Astrocyte (in vitro differentiated cells and primary cell): ENCODE data around the gene GDF7. TPM values are rescaled to one million over a fixed set of nuclear protein-coding genes. Genes with fewer than 3 reads are reported as not detected.

ENCODE experiments used
- DNase-seq: peaks from one replicate; pipeline ENCODE4 v3.0.0-alpha.2; 2010; ENCODE audit warnings: low read depth
- FAIRE-seq: peaks from 2 replicates; lab custom pipeline; 2011; peaks lifted over from hg19 to GRCh38; lab: Jason Lieb, UNC
- H2AFZ ChIP-seq: 2 replicates; pipeline ENCODE4 v1.6.0; 2012; ENCODE audit warnings: low read depth, low read length, inconsistent platforms
- H3K27ac ChIP-seq: 2 replicates; pipeline ENCODE4 v1.5.1; 2011; ENCODE audit warnings: low read depth, low read length, inconsistent platforms
- H3K27me3 ChIP-seq: 2 replicates; pipeline ENCODE4 v1.6.0; 2011; ENCODE audit warnings: low read length, inconsistent platforms; ENCODE audit not compliant: insufficient read depth
- H3K36me3 ChIP-seq: 2 replicates; pipeline ENCODE4 v1.5.1; 2011; ENCODE audit warnings: low read length, inconsistent platforms; ENCODE audit not compliant: insufficient read depth
- H3K4me1 ChIP-seq: 2 replicates; pipeline ENCODE4 v1.5.1; 2011; ENCODE audit warnings: low read length, inconsistent platforms; ENCODE audit not compliant: insufficient read depth
- H3K4me2 ChIP-seq: 2 replicates; pipeline ENCODE4 v1.6.0; 2012; ENCODE audit warnings: low read length, inconsistent platforms
- H3K4me3 ChIP-seq: 2 replicates; pipeline ENCODE4 v1.5.1; 2011; ENCODE audit warnings: low read depth, mild to moderate bottlenecking, low read length, inconsistent platforms; ENCODE audit not compliant: insufficient read depth
- H3K79me2 ChIP-seq: 2 replicates; pipeline ENCODE4 v1.6.0; 2012; ENCODE audit warnings: mild to moderate bottlenecking, low read length, inconsistent platforms; ENCODE audit not compliant: insufficient read depth
- H3K9ac ChIP-seq: 2 replicates; pipeline ENCODE4 v1.6.0; 2012; ENCODE audit warnings: mild to moderate bottlenecking, low read length, inconsistent platforms
- H3K9me3 ChIP-seq: 2 replicates; pipeline ENCODE4 v1.5.1; 2012; ENCODE audit warnings: low read depth, mild to moderate bottlenecking, low read length, inconsistent platforms; ENCODE audit not compliant: insufficient read depth
- H4K20me1 ChIP-seq: 2 replicates; pipeline ENCODE4 v1.6.0; 2012; ENCODE audit warnings: low read length, inconsistent platforms; ENCODE audit not compliant: insufficient read depth
- H3K27ac Mint-ChIP-seq: one replicate; pipeline ENCODE4 v1.8.0; 2021; ENCODE audit warnings: mild to moderate bottlenecking, mixed read lengths; ENCODE audit not compliant: unreplicated experiment
- H3K27me3 Mint-ChIP-seq: one replicate; pipeline ENCODE4 v1.8.0; 2021; ENCODE audit warnings: low read depth, mixed read lengths; ENCODE audit not compliant: unreplicated experiment
- H3K36me3 Mint-ChIP-seq: one replicate; pipeline ENCODE4 v1.8.0; 2021; ENCODE audit warnings: low read depth, mixed read lengths; ENCODE audit not compliant: unreplicated experiment
- H3K4me1 Mint-ChIP-seq: one replicate; pipeline ENCODE4 v1.8.0; 2021; ENCODE audit warnings: low read depth, mixed read lengths; ENCODE audit not compliant: unreplicated experiment
- H3K4me3 Mint-ChIP-seq: one replicate; pipeline ENCODE4 v1.8.0; 2021; ENCODE audit warnings: mild to moderate bottlenecking, moderate library complexity, mixed read lengths; ENCODE audit not compliant: unreplicated experiment
- H3K9me3 Mint-ChIP-seq: one replicate; pipeline ENCODE4 v1.8.0; 2021; ENCODE audit warnings: mild to moderate bottlenecking, mixed read lengths; ENCODE audit not compliant: unreplicated experiment
- CTCF ChIP-seq: IDR thresholded peaks from 2 replicates; pipeline ENCODE4 v1.5.1; 2011; ENCODE audit warnings: low read depth, mild to moderate bottlenecking, inconsistent platforms, low read length, moderate library complexity; ENCODE audit not compliant: insufficient read depth
- EZH2 ChIP-seq: IDR thresholded peaks from 2 replicates; pipeline ENCODE4 v1.6.1; 2012; ENCODE audit warnings: mild to moderate bottlenecking, low read length, inconsistent platforms; ENCODE audit not compliant: insufficient read depth
- total RNA-seq: library from RNA; stranded (reverse); gene quantifications from 2 replicates; pipeline ENCODE4 v1.2.1, GENCODE V29; 2021

The GDF7 gene
- total RNA-seq, 1 donor from 2014 or later, result 1.9 TPM

GRCh38 chr2:20664431-20665242 lies 2.3 kb upstream of the GDF7 start:
- Mint-ChIP-seq H3K27me3 (peaks cover 81% of the 10 kb centered on the region), H3K9me3 (peaks cover 4% of the 10 kb centered on the region), H3K4me1 (peaks cover 5% of the 10 kb centered on the region), H3K36me3 (no peaks in the 10 kb centered on the region), H3K4me3 (no peak overlapping the region), H3K27ac (peak overlapping the region; percentile 66)
- TF ChIP-seq CTCF (no peak), EZH2 (no peak)
- H3K4me3 ChIP-seq, result no peak overlapping the region
- no peak overlapping the region for H3K27ac ChIP-seq
- H3K9ac ChIP-seq, result no peak overlapping the region
- H3K4me1 ChIP-seq, result peaks cover 5% of the 10 kb centered on the region
- H3K9me3 ChIP-seq, result no peaks in the 10 kb centered on the region
- H2AFZ ChIP-seq, result no peak overlapping the region
- FAIRE-seq (no peak), DNase-seq (no peak)
- H3K79me2 ChIP-seq, result no peaks in the 10 kb centered on the region
- H3K36me3 ChIP-seq, result no peaks in the 10 kb centered on the region
- H3K4me2 ChIP-seq, result no peak overlapping the region
- H4K20me1 ChIP-seq, result peaks cover 16% of the 10 kb centered on the region
- peaks cover 82% of the 10 kb centered on the region for H3K27me3 ChIP-seq

GRCh38 chr2:20665243-20666004 lies 1.5 kb upstream of the GDF7 start:
- Histone ChIP-seq H3K27ac (no peak overlapping the region), H3K4me1 (peaks cover 6% of the 10 kb centered on the region), H2AFZ (peak overlapping the region; percentile 56), H3K79me2 (no peaks in the 10 kb centered on the region), H3K4me2 (peak overlapping the region; percentile 73), H4K20me1 (peaks cover 16% of the 10 kb centered on the region), H3K36me3 (no peaks in the 10 kb centered on the region), H3K9me3 (no peaks in the 10 kb centered on the region), H3K4me3 (no peak overlapping the region), H3K9ac (no peak overlapping the region), H3K27me3 (peaks cover 84% of the 10 kb centered on the region)
- TF ChIP-seq EZH2 (peak; percentile 90), CTCF (no peak)
- Mint-ChIP-seq H3K9me3 (peaks cover 4% of the 10 kb centered on the region), H3K27ac (peak overlapping the region; percentile 66), H3K36me3 (no peaks in the 10 kb centered on the region), H3K4me1 (peaks cover 5% of the 10 kb centered on the region), H3K4me3 (peak overlapping the region; percentile 62), H3K27me3 (peaks cover 77% of the 10 kb centered on the region)
- FAIRE-seq (no peak), DNase-seq (no peak)
